Measurements from ENCODE around the gene MS4A1.
"Not testable (repeated sequence)": the region's sequence is repeated elsewhere in the genome, so short reads cannot be mapped to it uniquely, and the experiment has no call there.

MS4A1 gene

GRCh38 chr11:60502221-60502775, 46.7 kb downstream of the MS4A1 start:
- DNase-seq (ENCODE audit: low read depth) = no peak

GRCh38 chr11:60504219-60504905, 48.7 kb downstream of the MS4A1 start:
- DNase-seq (ENCODE audit: low read depth) = no peak

GRCh38 chr11:60509609-60510008, 54.0 kb downstream of the MS4A1 start:
- DNase-seq (ENCODE audit: low read depth) = not testable (repeated sequence)

DNA sequence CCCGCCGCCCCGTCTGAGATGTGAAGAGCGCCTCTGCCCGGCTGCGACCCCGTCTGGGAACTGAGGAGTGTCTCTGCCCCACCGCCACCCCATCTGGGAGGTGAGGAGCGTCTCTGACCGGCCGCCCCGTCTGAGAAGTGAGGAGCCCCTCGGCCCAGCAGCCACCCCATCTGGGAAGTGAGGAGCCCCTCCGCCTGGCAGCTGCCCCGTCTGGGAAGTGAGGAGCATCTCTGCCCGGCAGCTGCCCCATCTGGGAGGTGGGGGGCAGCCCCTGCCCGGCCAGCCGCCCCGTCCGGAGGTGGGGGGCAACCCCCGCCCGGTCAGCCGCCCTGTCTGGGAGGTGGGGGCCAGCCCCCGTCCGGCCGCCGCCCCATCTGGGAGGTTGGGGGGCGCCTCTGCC, 54.6 kb downstream of the MS4A1 start:
- DNase-seq (ENCODE audit: low read depth) = not testable (repeated sequence)

GRCh38 chr11:60511393-60511792, 55.7 kb downstream of the MS4A1 start:
- DNase-seq (ENCODE audit: low read depth) = no peak

DNA sequence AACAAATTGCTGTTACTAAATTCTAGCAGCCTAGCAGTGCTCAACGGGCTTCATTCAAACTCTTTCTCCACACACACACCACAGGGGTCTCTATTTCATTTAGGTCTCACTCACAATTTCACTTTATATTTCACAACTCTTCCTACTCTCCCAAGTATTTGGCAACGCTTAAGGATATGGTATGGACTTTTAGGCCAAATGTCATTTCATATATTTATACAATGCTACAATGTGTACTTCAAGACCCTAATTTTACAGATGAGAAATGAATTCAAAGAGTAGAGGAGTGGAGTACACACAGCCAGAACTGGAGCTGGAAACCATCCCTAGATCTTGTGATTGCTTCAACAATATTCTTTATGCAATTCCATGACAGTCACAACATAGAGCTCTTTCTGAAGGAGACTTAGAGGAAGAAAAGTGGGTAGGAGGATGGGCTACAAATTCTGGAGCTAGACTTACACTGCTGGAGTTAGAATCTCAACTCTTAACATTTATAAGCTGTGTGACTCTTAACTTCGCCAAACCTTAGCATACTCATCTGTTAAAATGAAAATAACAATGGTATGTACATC, 57.1 kb downstream of the MS4A1 start:
- DNase-seq (ENCODE audit: low read depth) = no peak

GRCh38 chr11:60513496-60514460, 58.1 kb downstream of the MS4A1 start:
- no peak for DNase-seq (ENCODE audit: low read depth)

- DNase-seq (ENCODE audit: low read depth) = no peak
Observed at GRCh38 chr11:60515144-60515855, 59.7 kb downstream of the MS4A1 start, which contains the start of gene MS4A13. MS4A13 (plus strand) TSS chr11:60515392; CDS start chr11:60518084, 2,692 bp downstream.

Measured in amniotic epithelial cell (primary cell).